HepG2 (cell line): ENCODE data around the gene EVA1A. TPM values are rescaled to one million over a fixed set of nuclear protein-coding genes. Genes with fewer than 3 reads are reported as not detected.

Experiments
- ATAC-seq: fragments of 200-7000 bp; cut with Tn5 transposase; 3 replicates; pipeline ENCODE4 v1.9.1; 2020; ENCODE audit warnings: mild to moderate bottlenecking, moderate library complexity
- BruUV-seq: library from RNA; stranded (reverse); fragments of 400-500 nt; replicated peaks from 2 replicates; lab custom pipeline; 2021; lab: Mats Ljungman, UMichigan
- CTCF ChIA-PET: fragments of 300-600 bp; formaldehyde crosslinking; extraction: SDS; loops from one replicate; lab custom pipeline; 2021; ENCODE audit warnings: low total read pairs, inconsistent platforms, low intra/inter-chr PET ratio; lab: Yijun Ruan, JAX
- POLR2A ChIA-PET: fragments of 350-600 bp; sonication (Branson Sonifier 250); formaldehyde crosslinking; loops from one replicate; lab custom pipeline; 2020; ENCODE audit warnings: antibody characterized with exemption, inconsistent platforms; lab: Yijun Ruan, JAX
- DNase-seq: peaks from one replicate; pipeline ENCODE4 v3.0.0-alpha.2; 2015; ENCODE audit warnings: low spot score
- FAIRE-seq: peaks from 3 replicates; lab custom pipeline; 2011; peaks lifted over from hg19 to GRCh38; lab: Jason Lieb, UNC
- H2AFZ ChIP-seq: one replicate; pipeline ENCODE4 v1.6.1; 2011; ENCODE audit warnings: low read length, inconsistent platforms
- H3K27ac ChIP-seq: fragments of 300-600 bp; 3 replicates; pipeline ENCODE4 v1.8.0; 2011; ENCODE audit warnings: mixed run types, mild to moderate bottlenecking, mixed read lengths, low read length, inconsistent platforms; ENCODE audit not compliant: insufficient read depth; ENCODE audit errors: extremely low read length
- H3K27me3 ChIP-seq, 2 experiments: fragments of 200-600 bp in 1 of 2; 2 replicates in 1 of 2; 3 replicates in 1 of 2; pipeline versions ENCODE4 v1.6.0 to v1.8.0; 2011; ENCODE audit warnings: low read length in 2 of 2, mild to moderate bottlenecking in 2 of 2, moderate library complexity in 2 of 2, inconsistent platforms in 1 of 2; ENCODE audit not compliant: insufficient read depth in 2 of 2, control insufficient read depth in 1 of 2
- H3K36me3 ChIP-seq, 2 experiments: fragments of 200-600 bp in 1 of 2; replicated peaks in 1 of 2; 2 replicates in 1 of 2; 3 replicates in 1 of 2; pipeline versions ENCODE4 v1.5.1 to v1.8.0; 2011; ENCODE audit warnings: low read length in 2 of 2, inconsistent platforms in 1 of 2; ENCODE audit not compliant: insufficient read depth in 2 of 2, control insufficient read depth in 1 of 2
- H3K4me1 ChIP-seq: 2 replicates; pipeline ENCODE4 v1.5.1; 2012; ENCODE audit warnings: low read length, inconsistent platforms; ENCODE audit not compliant: insufficient read depth
- H3K4me2 ChIP-seq: 2 replicates; pipeline ENCODE4 v1.6.0; 2011; ENCODE audit warnings: low read depth, low read length, inconsistent platforms
- H3K4me3 ChIP-seq, 3 experiments: fragments of 200-600 bp in 1 of 3; sonication (generic), shearing (Covaris generic) in 1 of 3; replicated peaks in 1 of 3; 2 replicates each; pipeline ENCODE4 v1.5.1; 2011 to 2016; ENCODE audit warnings: low read length in 3 of 3, inconsistent platforms in 2 of 3, low read depth in 2 of 3, mild to moderate bottlenecking in 2 of 3, control low read depth in 1 of 3, mixed read lengths in 1 of 3; ENCODE audit not compliant: insufficient read depth in 1 of 3
- H3K79me2 ChIP-seq: one replicate; pipeline ENCODE4 v1.6.1; 2011; ENCODE audit warnings: low read length, inconsistent platforms; ENCODE audit not compliant: insufficient read depth
- H3K9ac ChIP-seq: 2 replicates; pipeline ENCODE4 v1.6.0; 2011; ENCODE audit warnings: mild to moderate bottlenecking, low read depth, low read length, inconsistent platforms; ENCODE audit not compliant: insufficient read depth
- H3K9me3 ChIP-seq: 2 replicates; pipeline ENCODE4 v1.5.1; 2012; ENCODE audit warnings: mild to moderate bottlenecking, low read length
- H4K20me1 ChIP-seq: 2 replicates; pipeline ENCODE4 v1.6.0; 2011; ENCODE audit warnings: inconsistent platforms, mild to moderate bottlenecking, low read length, moderate library complexity; ENCODE audit not compliant: insufficient read depth
- HOXA7 ChIP-seq: sonication (generic); formaldehyde crosslinking; IDR thresholded peaks from 2 replicates; pipeline ENCODE4 v1.8.1; 2022; ENCODE audit warnings: mild to moderate bottlenecking, missing genetic modification reagents, moderate library complexity
- MAFK ChIP-seq, 2 experiments: IDR thresholded peaks in 1 of 2; conservative IDR thresholded peaks in 1 of 2; 2 replicates each; pipeline ENCODE4 v1.6.1; 2011; ENCODE audit warnings: improper control_type of control experiment in 2 of 2, low read length in 2 of 2
- MZF1 ChIP-seq: sonication (generic); formaldehyde crosslinking; IDR thresholded peaks from 2 replicates; pipeline ENCODE4 v1.8.1; 2023; ENCODE audit warnings: mild to moderate bottlenecking, missing genetic modification reagents, borderline replicate concordance
- PAF1 ChIP-seq: IDR thresholded peaks from 2 replicates; pipeline ENCODE4 v1.6.1; 2016; ENCODE audit warnings: missing genetic modification reagents, missing compliant biosample characterization
- RARA ChIP-seq: IDR thresholded peaks from 2 replicates; pipeline ENCODE4 v1.6.1; 2016; ENCODE audit warnings: missing genetic modification reagents, missing compliant biosample characterization
- REL ChIP-seq: sonication (generic); formaldehyde crosslinking; conservative IDR thresholded peaks from 2 replicates; pipeline ENCODE4 v1.8.0; 2022; ENCODE audit warnings: mild to moderate bottlenecking, missing genetic modification reagents, moderate library complexity
- SUZ12 ChIP-seq: fragments of 150-350 bp; IDR thresholded peaks from 2 replicates; pipeline ENCODE4 v1.6.1; 2014; ENCODE audit warnings: low read depth, low read length
- ZMYM4 ChIP-seq: sonication (generic); formaldehyde crosslinking; IDR thresholded peaks from 2 replicates; pipeline ENCODE4 v1.8.1; 2023; ENCODE audit warnings: mild to moderate bottlenecking, missing genetic modification reagents
- ZNF431 ChIP-seq: sonication (generic); formaldehyde crosslinking; IDR thresholded peaks from 2 replicates; pipeline ENCODE4 v1.9.0; 2022; ENCODE audit warnings: missing genetic modification reagents, low read depth, mild to moderate bottlenecking, borderline replicate concordance
- ZNF451 ChIP-seq: sonication (generic); formaldehyde crosslinking; IDR thresholded peaks from 2 replicates; pipeline ENCODE4 v1.5.0; 2020; ENCODE audit warnings: mild to moderate bottlenecking, missing genetic modification reagents
- ZSCAN29 ChIP-seq: sonication (generic); formaldehyde crosslinking; conservative IDR thresholded peaks from 2 replicates; pipeline ENCODE4 v1.4.0; 2020; ENCODE audit warnings: mild to moderate bottlenecking, missing genetic modification reagents
- in situ Hi-C: cut with HindIII; loops from 2 replicates; pipeline ENCODE4 v1.10.0; 2017; ENCODE audit warnings: low pct_unique_long_range_greater_than_20kb; ENCODE audit not compliant: extremely low pct_ligation_motif_present
- intact Hi-C: fragments of 100-400 bp; cut with micrococcal nuclease; formaldehyde crosslinking; loops from one replicate; pipeline ENCODE4 v1.10.0; 2022; ENCODE audit not compliant: unreplicated experiment
- polyA plus RNA-seq, 8 experiments: library from polyadenylated mRNA; depleted of rRNA in 3 of 8; stranded (reverse) in 7 of 8; unstranded in 1 of 8; fragments of >200 nt; fragmentation: Illumina TruSeq in 4 of 8; extraction: Trizol in 4 of 8; gene quantifications; 2 replicates each; pipeline versions ENCODE4 v1.2.1 to v1.2.3, GENCODE V29; 2011 to 2016; ENCODE audit warnings: low read depth in 4 of 8, missing spikeins in 1 of 8, mixed read lengths in 1 of 8; ENCODE audit not compliant: insufficient read depth in 1 of 8
- total RNA-seq, 5 experiments: library from RNA; depleted of rRNA; stranded (reverse); fragments of >200 nt; fragmentation: Illumina TruSeq; extraction: Trizol; gene quantifications; 2 replicates each; pipeline ENCODE4 v1.2.3, GENCODE V29; 2016; ENCODE audit warnings: low read depth in 1 of 5
- TF ChIP-seq, protein P1 (sequence below): IDR thresholded peaks from 2 replicates; pipeline ENCODE4 v1.6.1; 2016; ENCODE audit warnings: missing compliant biosample characterization, missing genetic modification reagents, borderline replicate concordance
- TF ChIP-seq, protein P2 (sequence below): fragments of 450-650 bp; IDR thresholded peaks from 2 replicates; pipeline ENCODE4 v1.6.1; 2017; ENCODE audit warnings: mild to moderate bottlenecking
- TF ChIP-seq, protein P3 (sequence below): sonication (generic); formaldehyde crosslinking; IDR thresholded peaks from 2 replicates; pipeline ENCODE4; 2020; ENCODE audit warnings: missing genetic modification reagents, mild to moderate bottlenecking, borderline replicate concordance
- TF ChIP-seq, protein P4 (sequence below): sonication (generic); formaldehyde crosslinking; IDR thresholded peaks from 2 replicates; pipeline ENCODE4 v1.5.0; 2020; ENCODE audit warnings: mild to moderate bottlenecking, missing genetic modification reagents

EVA1A gene
- total and polyA plus RNA-seq, 2 of the 13 experiments (the other 11 are each of a cell fraction or from before 2014, with no cell fraction given), result 57.5 to 57.8 TPM

DNA sequence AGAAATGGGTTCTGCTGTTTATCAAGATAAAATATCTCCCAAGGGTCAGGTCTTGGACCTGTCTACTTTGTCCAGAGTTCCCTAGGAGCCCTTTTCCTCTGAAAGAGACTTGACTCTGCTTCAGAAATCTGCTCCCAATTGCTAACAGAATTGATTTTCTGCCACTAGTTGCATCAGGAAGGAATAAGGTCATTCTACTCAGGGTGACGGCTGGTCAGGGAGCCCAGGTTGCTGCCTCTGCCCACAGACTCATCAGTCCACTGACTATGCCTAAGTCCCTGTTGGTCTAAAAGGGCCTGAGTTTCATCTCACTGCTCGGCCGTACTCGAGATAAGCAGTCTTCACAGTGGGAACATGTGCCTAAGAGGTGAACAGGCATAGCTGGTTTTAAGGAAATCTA, 61.2 kb downstream of the EVA1A start (continued):
- TF ChIP-seq REL (CRISPR knock-in tag) (no peak), RARA (CRISPR knock-in tag) (0 out of 2 replicates have a peak, but pooled peaks have one; percentile 27), MAFK (conservative IDR thresholded peaks at IDR 0.05 in 1 of 2, IDR thresholded peaks at IDR 0.05 in 1 of 2; ENCODE audit: low read length in 2 of 2) (no peak), ZNF431 (CRISPR knock-in tag) (no peak), ZMYM4 (CRISPR knock-in tag) (no peak), PAF1 (CRISPR knock-in tag) (no peak), HOXA7 (CRISPR knock-in tag) (no peak), MZF1 (no peak)
- TF ChIP-seq, protein P1, sequence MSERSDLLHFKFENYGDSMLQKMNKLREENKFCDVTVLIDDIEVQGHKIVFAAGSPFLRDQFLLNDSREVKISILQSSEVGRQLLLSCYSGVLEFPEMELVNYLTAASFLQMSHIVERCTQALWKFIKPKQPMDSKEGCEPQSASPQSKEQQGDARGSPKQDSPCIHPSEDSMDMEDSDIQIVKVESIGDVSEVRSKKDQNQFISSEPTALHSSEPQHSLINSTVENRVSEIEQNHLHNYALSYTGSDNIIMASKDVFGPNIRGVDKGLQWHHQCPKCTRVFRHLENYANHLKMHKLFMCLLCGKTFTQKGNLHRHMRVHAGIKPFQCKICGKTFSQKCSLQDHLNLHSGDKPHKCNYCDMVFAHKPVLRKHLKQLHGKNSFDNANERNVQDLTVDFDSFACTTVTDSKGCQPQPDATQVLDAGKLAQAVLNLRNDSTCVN (CRISPR knock-in tag), result no peak
- TF ChIP-seq, protein P2, sequence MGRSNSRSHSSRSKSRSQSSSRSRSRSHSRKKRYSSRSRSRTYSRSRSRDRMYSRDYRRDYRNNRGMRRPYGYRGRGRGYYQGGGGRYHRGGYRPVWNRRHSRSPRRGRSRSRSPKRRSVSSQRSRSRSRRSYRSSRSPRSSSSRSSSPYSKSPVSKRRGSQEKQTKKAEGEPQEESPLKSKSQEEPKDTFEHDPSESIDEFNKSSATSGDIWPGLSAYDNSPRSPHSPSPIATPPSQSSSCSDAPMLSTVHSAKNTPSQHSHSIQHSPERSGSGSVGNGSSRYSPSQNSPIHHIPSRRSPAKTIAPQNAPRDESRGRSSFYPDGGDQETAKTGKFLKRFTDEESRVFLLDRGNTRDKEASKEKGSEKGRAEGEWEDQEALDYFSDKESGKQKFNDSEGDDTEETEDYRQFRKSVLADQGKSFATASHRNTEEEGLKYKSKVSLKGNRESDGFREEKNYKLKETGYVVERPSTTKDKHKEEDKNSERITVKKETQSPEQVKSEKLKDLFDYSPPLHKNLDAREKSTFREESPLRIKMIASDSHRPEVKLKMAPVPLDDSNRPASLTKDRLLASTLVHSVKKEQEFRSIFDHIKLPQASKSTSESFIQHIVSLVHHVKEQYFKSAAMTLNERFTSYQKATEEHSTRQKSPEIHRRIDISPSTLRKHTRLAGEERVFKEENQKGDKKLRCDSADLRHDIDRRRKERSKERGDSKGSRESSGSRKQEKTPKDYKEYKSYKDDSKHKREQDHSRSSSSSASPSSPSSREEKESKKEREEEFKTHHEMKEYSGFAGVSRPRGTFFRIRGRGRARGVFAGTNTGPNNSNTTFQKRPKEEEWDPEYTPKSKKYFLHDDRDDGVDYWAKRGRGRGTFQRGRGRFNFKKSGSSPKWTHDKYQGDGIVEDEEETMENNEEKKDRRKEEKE, result no peak

DNA sequence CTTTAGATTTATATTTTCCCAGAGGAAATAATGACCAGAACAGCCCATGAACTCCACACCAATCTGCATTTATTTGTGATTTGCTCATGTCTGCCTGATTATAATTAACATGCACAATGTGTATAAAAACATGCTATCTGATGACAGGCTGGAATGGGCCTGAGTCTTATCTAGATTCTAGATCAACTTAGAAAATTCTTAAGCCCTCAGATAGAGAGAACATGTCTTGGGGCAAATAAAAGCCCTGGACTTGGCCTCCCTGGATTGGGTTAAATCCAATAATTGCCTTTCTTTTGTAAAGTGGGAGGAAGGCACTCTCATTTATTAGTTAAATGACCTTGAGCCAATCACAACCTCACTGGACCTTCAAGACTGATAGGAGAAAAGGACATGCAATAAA, 61.8 kb downstream of the EVA1A start:
- no TSS peak for BruUV-seq
- ChIA-PET POLR2A (no interaction called here), CTCF (no interaction called here)
- H3K36me3 ChIP-seq, result peaks cover 36 to 76% of the 10 kb centered on the region in 2 experiments
- no peak overlapping the region for H3K9ac ChIP-seq
- FAIRE-seq (no peak), DNase-seq (no peak), ATAC-seq (no peak)
- no peak overlapping the region for H3K4me3 ChIP-seq
- H3K4me1 ChIP-seq, result peaks cover 88% of the 10 kb centered on the region
- H4K20me1 ChIP-seq, result peaks cover 3% of the 10 kb centered on the region; the same call in 1 of the 2 replicates
- H3K27ac ChIP-seq, result peak overlapping the region; percentile 1
- intact Hi-C loops, result no loop called here
- H2AFZ ChIP-seq, result no peak overlapping the region
- H3K9me3 ChIP-seq, result no peaks in the 10 kb centered on the region
- in situ Hi-C loops, result no loop called here
- peaks cover 98% of the 10 kb centered on the region for H3K79me2 ChIP-seq
- H3K27me3 ChIP-seq, result no peaks in the 10 kb centered on the region
- H3K4me2 ChIP-seq, result no peak overlapping the region
- TF ChIP-seq ZNF451 (CRISPR knock-in tag) (no peak), SUZ12 (no peak), ZSCAN29 (CRISPR knock-in tag) (no peak)
- TF ChIP-seq, protein P3, sequence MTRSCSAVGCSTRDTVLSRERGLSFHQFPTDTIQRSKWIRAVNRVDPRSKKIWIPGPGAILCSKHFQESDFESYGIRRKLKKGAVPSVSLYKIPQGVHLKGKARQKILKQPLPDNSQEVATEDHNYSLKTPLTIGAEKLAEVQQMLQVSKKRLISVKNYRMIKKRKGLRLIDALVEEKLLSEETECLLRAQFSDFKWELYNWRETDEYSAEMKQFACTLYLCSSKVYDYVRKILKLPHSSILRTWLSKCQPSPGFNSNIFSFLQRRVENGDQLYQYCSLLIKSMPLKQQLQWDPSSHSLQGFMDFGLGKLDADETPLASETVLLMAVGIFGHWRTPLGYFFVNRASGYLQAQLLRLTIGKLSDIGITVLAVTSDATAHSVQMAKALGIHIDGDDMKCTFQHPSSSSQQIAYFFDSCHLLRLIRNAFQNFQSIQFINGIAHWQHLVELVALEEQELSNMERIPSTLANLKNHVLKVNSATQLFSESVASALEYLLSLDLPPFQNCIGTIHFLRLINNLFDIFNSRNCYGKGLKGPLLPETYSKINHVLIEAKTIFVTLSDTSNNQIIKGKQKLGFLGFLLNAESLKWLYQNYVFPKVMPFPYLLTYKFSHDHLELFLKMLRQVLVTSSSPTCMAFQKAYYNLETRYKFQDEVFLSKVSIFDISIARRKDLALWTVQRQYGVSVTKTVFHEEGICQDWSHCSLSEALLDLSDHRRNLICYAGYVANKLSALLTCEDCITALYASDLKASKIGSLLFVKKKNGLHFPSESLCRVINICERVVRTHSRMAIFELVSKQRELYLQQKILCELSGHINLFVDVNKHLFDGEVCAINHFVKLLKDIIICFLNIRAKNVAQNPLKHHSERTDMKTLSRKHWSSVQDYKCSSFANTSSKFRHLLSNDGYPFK (CRISPR knock-in tag), result no peak
- TF ChIP-seq, protein P4, sequence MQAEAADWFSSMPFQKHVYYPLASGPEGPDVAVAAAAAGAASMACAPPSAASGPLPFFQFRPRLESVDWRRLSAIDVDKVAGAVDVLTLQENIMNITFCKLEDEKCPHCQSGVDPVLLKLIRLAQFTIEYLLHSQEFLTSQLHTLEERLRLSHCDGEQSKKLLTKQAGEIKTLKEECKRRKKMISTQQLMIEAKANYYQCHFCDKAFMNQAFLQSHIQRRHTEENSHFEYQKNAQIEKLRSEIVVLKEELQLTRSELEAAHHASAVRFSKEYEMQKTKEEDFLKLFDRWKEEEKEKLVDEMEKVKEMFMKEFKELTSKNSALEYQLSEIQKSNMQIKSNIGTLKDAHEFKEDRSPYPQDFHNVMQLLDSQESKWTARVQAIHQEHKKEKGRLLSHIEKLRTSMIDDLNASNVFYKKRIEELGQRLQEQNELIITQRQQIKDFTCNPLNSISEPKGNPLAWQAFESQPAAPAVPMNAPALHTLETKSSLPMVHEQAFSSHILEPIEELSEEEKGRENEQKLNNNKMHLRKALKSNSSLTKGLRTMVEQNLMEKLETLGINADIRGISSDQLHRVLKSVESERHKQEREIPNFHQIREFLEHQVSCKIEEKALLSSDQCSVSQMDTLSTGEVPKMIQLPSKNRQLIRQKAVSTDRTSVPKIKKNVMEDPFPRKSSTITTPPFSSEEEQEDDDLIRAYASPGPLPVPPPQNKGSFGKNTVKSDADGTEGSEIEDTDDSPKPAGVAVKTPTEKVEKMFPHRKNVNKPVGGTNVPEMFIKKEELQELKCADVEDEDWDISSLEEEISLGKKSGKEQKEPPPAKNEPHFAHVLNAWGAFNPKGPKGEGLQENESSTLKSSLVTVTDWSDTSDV (CRISPR knock-in tag), result no peak
